ENCODE data around the gene CANT1. TPM values are rescaled to one million over a fixed set of nuclear protein-coding genes. Genes with fewer than 3 reads are reported as not detected.

Gene CANT1
- total RNA-seq = 54.8 and 62.7 TPM in 2 replicates

GRCh38 chr17:79009397-79010303 lies at the start of gene CANT1:
Gene CANT1 (minus strand): TSS chr17:79009764. CDS start chr17:78997622, 12,142 bp downstream.

GRCh38 chr17:79023886-79024771 lies 14.6 kb upstream of the CANT1 start, which contains the start of gene C1QTNF1:
Gene C1QTNF1 (plus strand): TSS chr17:79024169. CDS start chr17:79043969, 19,800 bp downstream.

GRCh38 chr17:78979780-78980623 lies 29.6 kb downstream of the CANT1 start, which contains the start of gene LGALS3BP:
Gene LGALS3BP (minus strand): TSS chr17:78979923. CDS start chr17:78977191, 2,732 bp downstream.

Other genes with a start within 250 kb of the CANT1 start
- 44.8 and 55.7 TPM in 2 replicates for gene CYTH1, start 227.5 kb downstream of the CANT1 start, total RNA-seq
- gene USP36, start 168.9 kb downstream of the CANT1 start, total RNA-seq = 20.5 and 22.3 TPM in 2 replicates
- 0.20 and 0.74 TPM in 2 replicates for gene CEP295NL, start 106.6 kb downstream of the CANT1 start, total RNA-seq
- 128 and 131 TPM in 2 replicates for gene TIMP2, start 84.4 kb downstream of the CANT1 start, total RNA-seq
- 80.6 TPM in 2 replicates for gene LGALS3BP, start 29.8 kb downstream of the CANT1 start, total RNA-seq
- 7.0 and 9.5 TPM in 2 replicates for gene C1QTNF1, start 14.4 kb upstream of the CANT1 start, total RNA-seq
- gene ENGASE, start 65.1 kb upstream of the CANT1 start, total RNA-seq = 5.9 and 6.8 TPM in 2 replicates

All from mammary microvascular endothelial cell (primary cell).